ENCODE data around the gene ANKK1.

The ANKK1 gene

DNA sequence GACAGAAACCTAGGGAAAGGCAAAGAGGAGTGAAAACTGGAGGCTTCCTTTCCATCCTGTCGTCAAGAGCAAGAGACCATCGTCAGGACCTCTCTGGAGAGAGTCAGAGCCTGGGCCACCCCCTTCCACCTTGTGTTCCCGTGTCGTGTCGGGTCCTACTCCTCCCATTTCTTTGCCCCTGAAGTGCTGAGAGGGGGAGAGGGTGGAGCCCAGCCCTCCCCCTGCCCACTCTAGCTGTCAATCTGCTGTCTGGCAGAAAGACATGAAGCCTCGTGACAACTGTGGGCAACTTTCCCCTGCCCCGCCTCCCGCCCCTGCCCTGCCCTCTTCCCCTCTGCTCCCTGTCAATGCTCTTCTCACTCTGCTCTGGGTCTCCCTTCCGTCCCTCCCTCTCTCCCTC lies 20.6 kb downstream of the ANKK1 start:
- peaks cover 21% of the 10 kb centered on the region for H3K4me1 Mint-ChIP-seq

DNA sequence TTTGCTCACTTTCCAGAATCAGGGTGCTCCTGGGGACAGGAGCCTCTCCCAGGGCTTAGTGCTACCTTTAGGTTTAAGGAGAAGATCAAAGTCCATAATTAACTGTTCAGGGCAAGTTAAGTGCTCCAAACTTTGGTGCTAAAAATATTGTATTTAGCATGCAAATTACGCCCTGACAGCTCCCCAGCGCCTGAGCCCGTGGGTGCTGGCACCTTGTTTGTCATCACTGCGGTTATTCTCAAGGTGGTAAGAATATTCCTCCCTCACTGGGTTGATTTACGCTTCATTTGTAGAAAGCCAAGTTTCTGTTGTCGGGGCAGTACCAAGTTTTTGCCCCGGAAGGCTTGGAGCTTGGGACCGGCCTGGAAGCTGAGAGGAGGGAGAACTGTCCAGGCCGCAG lies 21.3 kb downstream of the ANKK1 start:
- Mint-ChIP-seq H3K4me3 (no peak overlapping the region), H3K27ac (no peak overlapping the region), H3K36me3 (ENCODE audit: low read depth) (no peaks in the 10 kb centered on the region), H3K4me1 (peaks cover 21% of the 10 kb centered on the region), H3K27me3 (ENCODE audit: low read depth, poor library complexity) (peaks cover 23% of the 10 kb centered on the region), H3K9me3 (no peaks in the 10 kb centered on the region)
- TF ChIP-seq, protein P1, sequence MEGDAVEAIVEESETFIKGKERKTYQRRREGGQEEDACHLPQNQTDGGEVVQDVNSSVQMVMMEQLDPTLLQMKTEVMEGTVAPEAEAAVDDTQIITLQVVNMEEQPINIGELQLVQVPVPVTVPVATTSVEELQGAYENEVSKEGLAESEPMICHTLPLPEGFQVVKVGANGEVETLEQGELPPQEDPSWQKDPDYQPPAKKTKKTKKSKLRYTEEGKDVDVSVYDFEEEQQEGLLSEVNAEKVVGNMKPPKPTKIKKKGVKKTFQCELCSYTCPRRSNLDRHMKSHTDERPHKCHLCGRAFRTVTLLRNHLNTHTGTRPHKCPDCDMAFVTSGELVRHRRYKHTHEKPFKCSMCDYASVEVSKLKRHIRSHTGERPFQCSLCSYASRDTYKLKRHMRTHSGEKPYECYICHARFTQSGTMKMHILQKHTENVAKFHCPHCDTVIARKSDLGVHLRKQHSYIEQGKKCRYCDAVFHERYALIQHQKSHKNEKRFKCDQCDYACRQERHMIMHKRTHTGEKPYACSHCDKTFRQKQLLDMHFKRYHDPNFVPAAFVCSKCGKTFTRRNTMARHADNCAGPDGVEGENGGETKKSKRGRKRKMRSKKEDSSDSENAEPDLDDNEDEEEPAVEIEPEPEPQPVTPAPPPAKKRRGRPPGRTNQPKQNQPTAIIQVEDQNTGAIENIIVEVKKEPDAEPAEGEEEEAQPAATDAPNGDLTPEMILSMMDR (IDR thresholded peaks at IDR 0.05) = no peak
- no peak for DNase-seq

More for the DNA sequence above, 20.6 kb downstream of the ANKK1 start:
- Mint-ChIP-seq H3K27ac (no peak overlapping the region), H3K4me3 (no peak overlapping the region), H3K9me3 (no peaks in the 10 kb centered on the region), H3K27me3 (ENCODE audit: low read depth, poor library complexity) (peaks cover 26% of the 10 kb centered on the region), H3K36me3 (ENCODE audit: low read depth) (no peaks in the 10 kb centered on the region)
- DNase-seq = no peak
- TF ChIP-seq, protein P1 (IDR thresholded peaks at IDR 0.05) = no peak

DNA sequence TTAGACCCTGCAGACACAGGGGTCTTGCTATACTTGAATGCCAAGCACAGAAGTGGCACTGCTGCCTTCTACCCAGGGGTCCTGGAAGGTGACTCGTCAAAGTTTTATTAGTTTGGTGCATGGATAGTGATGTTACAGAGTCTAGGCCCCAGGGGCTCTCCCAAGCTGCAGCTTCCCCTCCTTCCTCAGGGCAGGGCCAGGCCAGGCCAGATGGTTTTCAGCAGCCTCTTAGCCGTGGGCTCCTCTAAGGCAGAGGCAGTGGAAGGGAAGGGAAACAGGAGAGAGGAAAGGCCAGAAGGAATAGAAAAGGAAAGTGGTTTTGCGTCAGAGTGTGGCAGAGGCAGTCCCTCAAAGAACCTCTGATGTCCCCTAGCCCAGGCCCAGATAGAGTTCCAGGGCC lies 21.9 kb downstream of the ANKK1 start:
- TF ChIP-seq, protein P1 (IDR thresholded peaks at IDR 0.05) = no peak
- Mint-ChIP-seq H3K27me3 (ENCODE audit: low read depth, poor library complexity) (peaks cover 22% of the 10 kb centered on the region), H3K9me3 (no peaks in the 10 kb centered on the region), H3K36me3 (ENCODE audit: low read depth) (no peaks in the 10 kb centered on the region), H3K27ac (no peak overlapping the region), H3K4me3 (no peak overlapping the region), H3K4me1 (peaks cover 21% of the 10 kb centered on the region)
- DNase-seq = no peak

DNA sequence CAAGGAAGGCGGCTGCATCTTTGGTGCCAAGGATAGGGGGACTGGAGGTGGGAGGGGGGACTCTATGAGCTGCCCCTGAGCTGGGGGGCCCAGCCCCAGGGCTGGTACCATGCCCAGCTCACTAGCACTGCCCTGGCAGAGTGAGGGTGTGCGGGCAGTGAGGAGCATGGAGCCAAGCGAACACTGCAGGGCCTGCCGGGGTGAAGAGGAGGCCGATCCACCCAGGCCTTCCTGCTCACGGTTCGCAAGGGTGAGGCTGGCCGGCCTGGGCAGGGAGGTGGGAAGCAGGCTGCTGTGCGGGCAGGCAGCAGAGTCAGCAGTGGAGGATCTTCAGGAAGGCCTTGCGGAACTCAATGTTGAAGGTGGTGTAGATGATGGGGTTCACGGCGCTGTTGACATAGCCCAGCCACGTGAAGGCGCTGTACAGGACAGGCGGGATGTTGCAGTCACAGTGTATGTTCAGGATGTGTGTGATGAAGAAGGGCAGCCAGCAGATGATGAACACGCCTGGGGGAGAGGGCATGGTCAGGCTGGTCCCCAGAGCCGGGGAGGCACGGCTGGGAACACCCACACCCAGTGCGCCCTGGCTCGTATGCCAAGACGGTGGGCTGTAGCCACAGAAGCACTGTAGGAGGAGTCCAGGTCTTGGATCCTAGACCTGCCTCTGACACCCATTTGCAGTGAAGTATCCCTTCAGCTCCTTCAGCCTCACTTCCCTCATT lies 23.0 kb downstream of the ANKK1 start:
- TF ChIP-seq, protein P1 (IDR thresholded peaks at IDR 0.05) = no peak
- Mint-ChIP-seq H3K36me3 (ENCODE audit: low read depth) (no peaks in the 10 kb centered on the region), H3K27me3 (ENCODE audit: low read depth, poor library complexity) (peaks cover 32% of the 10 kb centered on the region), H3K4me1 (peaks cover 12% of the 10 kb centered on the region), H3K9me3 (no peaks in the 10 kb centered on the region), H3K4me3 (no peak overlapping the region), H3K27ac (no peak overlapping the region)
- no peak for DNase-seq

DNA sequence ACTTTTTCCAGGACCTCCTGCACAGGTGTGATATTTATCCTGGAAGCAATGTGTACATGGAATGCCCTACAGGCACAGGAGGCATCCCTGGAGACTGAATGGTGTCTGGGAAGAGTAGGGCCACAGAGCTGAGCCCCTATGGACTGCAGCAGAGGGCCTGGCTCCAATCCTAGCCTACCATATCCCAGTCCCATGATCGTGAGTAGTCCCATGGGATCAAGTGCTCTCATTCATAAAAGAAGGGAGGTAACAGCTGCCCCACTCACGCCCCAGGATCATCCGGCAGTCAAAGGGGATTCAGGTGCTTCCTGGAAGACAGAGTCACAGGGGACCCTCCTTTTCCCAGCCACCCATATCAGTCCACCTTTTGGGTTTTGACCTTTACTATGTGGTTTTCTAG lies 24.0 kb downstream of the ANKK1 start:
- Mint-ChIP-seq H3K27me3 (ENCODE audit: low read depth, poor library complexity) (peaks cover 34% of the 10 kb centered on the region), H3K9me3 (no peaks in the 10 kb centered on the region), H3K4me1 (peaks cover 4% of the 10 kb centered on the region), H3K4me3 (no peak overlapping the region), H3K36me3 (ENCODE audit: low read depth) (no peaks in the 10 kb centered on the region), H3K27ac (no peak overlapping the region)
- no peak for DNase-seq
- TF ChIP-seq, protein P1 (IDR thresholded peaks at IDR 0.05) = no peak

DNA sequence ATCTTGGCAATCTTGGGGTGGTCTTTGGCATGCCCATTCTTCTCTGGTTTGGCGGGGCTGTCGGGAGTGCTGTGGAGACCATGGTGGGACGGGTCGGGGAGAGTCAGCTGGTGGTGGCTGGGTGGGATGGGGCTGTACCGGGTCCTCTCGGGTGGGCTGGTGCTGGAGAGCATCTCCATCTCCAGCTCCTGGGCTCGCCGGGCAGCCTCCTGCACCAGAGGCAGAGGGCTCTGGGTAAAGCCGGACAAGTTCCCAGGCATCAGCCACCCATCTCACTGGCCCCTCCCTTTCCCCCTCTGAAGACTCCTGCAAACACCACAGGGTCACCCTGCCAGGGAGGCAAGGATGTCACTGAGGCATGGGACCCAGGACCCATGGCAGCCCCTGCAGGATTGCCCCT lies 25.1 kb downstream of the ANKK1 start:
- no peaks in the 10 kb centered on the region for H3K9me3 Mint-ChIP-seq
- no peaks in the 10 kb centered on the region for H3K36me3 Mint-ChIP-seq (ENCODE audit: low read depth)
- TF ChIP-seq, protein P1 (IDR thresholded peaks at IDR 0.05) = no peak
- peaks cover 34% of the 10 kb centered on the region for H3K27me3 Mint-ChIP-seq (ENCODE audit: low read depth, poor library complexity)
- DNase-seq = no peak
- H3K4me3 Mint-ChIP-seq = no peak overlapping the region
- peaks cover 4% of the 10 kb centered on the region for H3K4me1 Mint-ChIP-seq
- H3K27ac Mint-ChIP-seq = no peak overlapping the region
